Ramos (cell line): Measurements from ENCODE around the gene PNMA8B.
"Not testable (repeated sequence)": the region's sequence is repeated elsewhere in the genome, so short reads cannot be mapped to it uniquely, and the experiment has no call there.

Experiments used
- in situ Hi-C: fragments of 300-500 bp; cut with MboI; formaldehyde crosslinking; loops from one replicate; pipeline ENCODE4 v1.14.3; 2022; ENCODE audit warnings: low sequenced_read_pairs; ENCODE audit not compliant: unreplicated experiment

The PNMA8B gene, protein sequence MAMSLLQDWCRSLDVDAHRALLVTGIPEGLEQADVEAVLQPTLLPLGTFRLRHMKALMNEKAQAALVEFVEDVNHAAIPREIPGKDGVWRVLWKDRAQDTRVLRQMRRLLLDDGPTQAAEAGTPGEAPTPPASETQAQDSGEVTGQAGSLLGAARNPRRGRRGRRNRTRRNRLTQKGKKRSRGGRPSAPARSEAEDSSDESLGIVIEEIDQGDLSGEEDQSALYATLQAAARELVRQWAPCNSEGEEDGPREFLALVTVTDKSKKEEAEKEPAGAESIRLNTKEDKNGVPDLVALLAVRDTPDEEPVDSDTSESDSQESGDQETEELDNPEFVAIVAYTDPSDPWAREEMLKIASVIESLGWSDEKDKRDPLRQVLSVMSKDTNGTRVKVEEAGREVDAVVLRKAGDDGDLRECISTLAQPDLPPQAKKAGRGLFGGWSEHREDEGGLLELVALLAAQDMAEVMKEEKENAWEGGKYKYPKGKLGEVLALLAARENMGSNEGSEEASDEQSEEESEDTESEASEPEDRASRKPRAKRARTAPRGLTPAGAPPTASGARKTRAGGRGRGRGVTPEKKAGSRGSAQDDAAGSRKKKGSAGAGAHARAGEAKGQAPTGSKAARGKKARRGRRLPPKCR

DNA sequence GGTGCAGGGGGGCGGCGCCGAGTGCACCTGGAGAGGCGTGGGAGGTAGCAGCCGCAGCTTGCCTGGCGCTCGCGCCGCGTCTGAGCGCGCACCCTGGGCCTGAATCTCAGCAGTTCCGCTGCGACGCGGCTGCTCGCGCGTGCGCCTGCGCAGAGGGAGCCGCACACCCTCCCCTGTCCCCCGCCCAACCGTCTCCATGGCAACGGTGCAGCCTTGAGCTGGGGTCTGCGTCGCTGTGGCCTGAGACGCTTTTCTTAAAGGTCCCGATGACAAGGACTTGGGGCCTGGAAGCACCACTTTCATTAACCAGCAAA is at the start of gene PNMA8B:
Gene PNMA8B, minus strand, starts transcription at position 82 of the 314 bp plus-strand sequence. CDS start 402 bp downstream, outside the sequence.
- in situ Hi-C loops: no loop called here

- in situ Hi-C loops: no loop called here
Observed at GRCh38 chr19:46544651-46545050, 49.0 kb upstream of the PNMA8B start.

- in situ Hi-C loops: no loop called here
Observed at GRCh38 chr19:46542428-46543230, 47.0 kb upstream of the PNMA8B start.

DNA sequence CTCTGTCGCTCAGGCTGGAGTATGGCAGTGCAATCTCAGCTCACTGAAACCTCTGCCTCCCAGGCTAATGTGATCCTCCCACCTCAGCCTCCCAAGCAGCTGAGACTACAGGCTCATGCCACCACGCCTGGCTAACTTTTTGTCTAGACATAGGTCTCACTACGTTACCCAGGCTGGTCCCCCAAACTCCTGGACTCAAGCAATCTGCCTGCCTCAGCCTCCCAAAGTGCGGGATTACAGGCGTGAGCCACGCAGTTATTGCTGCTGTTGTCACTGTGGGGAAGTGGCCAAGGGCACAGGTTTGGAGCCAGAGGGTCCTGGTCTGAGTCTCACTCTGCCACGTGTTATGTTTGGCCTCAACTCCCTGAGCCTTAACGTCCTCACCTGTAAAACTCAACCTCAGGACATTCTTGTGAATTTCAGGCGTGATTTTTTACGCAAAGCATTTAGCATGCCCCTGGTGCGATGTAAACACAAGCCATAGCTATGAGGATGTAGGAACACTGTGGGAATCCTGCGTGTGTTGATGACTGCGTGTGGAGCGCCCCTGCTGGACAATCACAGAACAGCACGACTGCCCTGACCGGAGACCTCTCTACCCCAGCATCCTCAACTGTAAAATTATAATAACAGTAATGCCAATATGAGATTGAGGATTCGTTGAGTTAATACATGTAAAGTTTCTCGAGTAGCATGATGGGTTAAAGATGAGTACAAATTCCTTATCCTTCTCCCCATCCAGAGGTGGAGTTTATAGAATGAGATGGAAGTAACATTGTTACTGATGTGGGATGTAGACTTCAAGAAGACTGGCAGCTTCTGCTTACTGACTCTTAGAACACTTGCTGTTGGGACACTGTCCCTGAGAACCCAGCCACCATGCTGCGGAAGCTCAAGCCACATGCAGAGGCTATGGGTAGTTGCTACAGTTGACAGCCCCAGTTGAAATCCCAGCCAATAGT is 41.8 kb upstream of the PNMA8B start:
- in situ Hi-C loops: no loop called here

GRCh38 chr19:46536391-46536790 is 40.7 kb upstream of the PNMA8B start:
- in situ Hi-C loops: no loop called here

GRCh38 chr19:46533621-46534081 is 38.0 kb upstream of the PNMA8B start:
- in situ Hi-C loops: no loop called here

DNA sequence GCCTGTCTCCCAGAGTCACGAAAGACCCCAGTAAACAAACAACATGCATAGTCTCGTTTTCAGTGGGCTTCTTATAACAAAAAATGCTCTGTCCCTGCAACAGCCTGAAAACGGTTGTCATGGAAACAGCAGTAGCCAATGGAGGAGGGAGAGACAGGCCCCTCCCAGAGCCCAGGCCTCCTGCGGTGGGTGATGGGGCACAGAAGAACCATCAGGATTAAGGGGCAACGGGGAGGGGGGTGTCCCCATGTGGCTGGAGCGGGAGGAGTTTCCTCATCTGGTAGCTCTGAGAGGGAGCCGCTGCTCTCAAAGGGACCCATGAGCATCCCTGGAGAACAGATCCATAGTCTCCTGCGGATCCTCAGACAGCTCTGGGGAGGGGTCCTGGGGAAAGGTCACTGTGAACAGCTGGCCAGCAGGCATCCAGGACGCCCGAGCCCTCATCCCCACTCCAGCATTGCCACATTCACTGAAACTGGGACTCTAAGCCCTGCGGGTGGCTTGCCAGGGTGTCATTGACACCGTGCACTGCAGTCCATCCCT is 37.5 kb upstream of the PNMA8B start:
- in situ Hi-C loops: no loop called here

- in situ Hi-C loops: no loop called here
Observed at GRCh38 chr19:46530636-46531035, 35.0 kb upstream of the PNMA8B start.

GRCh38 chr19:46529622-46530451 is 34.2 kb upstream of the PNMA8B start:
- in situ Hi-C loops: loop anchor here (5.0 kb wide), 1 partner anchor 132 kb away; the partner anchor contains the start of gene DACT3

GRCh38 chr19:46528601-46529590 is 33.2 kb upstream of the PNMA8B start:
- in situ Hi-C loops: loop anchor here (5.0 kb wide), 1 partner anchor 133 kb away; the partner anchor contains the start of gene DACT3

GRCh38 chr19:46526801-46527200 is 31.1 kb upstream of the PNMA8B start:
- in situ Hi-C loops: loop anchor here (5.0 kb wide), 1 partner anchor 136 kb away; the partner anchor contains the start of gene DACT3

DNA sequence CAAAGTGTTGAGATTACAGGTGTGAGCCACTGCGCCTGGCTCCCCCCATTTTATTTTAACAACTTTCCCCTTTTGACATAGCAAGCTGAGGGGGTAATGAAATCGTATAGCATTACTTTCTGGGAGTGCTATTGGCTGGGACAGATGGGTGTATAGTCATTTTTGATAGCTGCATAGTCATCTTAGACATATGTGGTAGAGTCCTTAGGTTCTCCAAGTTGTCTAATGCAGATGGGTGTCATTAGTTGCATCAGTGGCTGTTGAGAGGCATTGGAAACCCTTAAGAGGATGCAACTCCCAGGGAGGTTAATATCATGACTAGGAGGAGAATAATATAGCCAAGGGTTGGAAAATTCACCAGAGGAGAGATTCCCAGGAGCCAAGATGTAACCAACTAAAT is 28.6 kb upstream of the PNMA8B start:
- in situ Hi-C loops: no loop called here

DNA sequence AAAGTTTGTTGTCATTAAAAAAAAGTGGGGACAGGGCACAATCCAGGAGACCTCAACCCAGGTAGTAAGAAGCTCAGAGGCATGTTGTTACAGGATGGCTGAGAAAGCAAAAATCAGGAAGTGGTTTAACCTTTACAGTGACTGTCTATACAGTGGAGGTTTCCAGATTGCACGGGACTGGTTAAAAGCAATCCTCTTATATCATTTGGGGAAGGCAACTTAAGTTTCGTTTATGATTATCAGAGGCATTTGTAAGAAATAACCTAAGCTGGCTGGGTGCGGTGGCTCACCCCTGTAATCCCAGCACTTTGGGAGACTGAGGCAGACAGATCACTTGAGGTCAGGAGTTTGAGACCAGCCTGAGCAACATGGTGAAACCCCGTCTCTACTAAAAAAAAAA is 27.3 kb upstream of the PNMA8B start:
- in situ Hi-C loops: not testable (repeated sequence)

DNA sequence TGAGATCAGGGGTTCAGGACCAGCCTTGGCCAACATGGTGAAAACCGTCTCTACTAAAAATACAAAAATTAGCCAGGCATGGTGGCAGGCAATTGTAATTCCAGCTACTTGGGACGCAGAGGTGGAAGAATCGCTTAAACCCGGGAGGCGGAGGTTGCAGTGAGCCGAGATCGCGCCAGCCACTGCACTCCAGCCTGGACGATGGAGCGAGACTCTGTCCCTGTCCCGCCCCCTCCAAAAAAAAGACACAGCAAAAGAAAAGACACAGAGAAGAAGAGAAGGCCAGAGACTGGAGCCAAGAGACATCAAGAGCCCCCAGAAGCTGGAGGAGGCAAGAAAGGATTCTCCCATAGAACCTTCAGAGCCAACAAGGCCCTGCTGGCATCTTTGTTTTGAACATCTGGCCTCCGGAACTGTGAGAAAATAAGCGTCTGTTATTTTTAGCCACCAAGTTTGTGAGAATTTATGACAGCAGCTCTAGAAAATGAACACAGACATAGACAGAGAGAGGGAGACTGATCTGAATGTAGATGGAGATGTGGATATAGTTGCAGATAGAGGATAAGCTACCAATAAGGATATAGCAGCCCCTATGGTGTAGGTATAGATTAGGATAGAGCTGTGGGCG is 25.7 kb upstream of the PNMA8B start:
- in situ Hi-C loops: no loop called here

- in situ Hi-C loops: no loop called here
Observed at GRCh38 chr19:46520616-46521015, 24.9 kb upstream of the PNMA8B start.

- in situ Hi-C loops: no loop called here
Observed at GRCh38 chr19:46517471-46517870, 21.8 kb upstream of the PNMA8B start.

- in situ Hi-C loops: no loop called here
Observed at GRCh38 chr19:46515879-46516350, 20.2 kb upstream of the PNMA8B start.
